HG03159 (cell line): Measurements from ENCODE around the gene ZNF575.
A peak's percentile ranks its signal among the peaks of the same experiment; 100 is the strongest.

Source experiments
- ATAC-seq: cut with Tn5 transposase; IDR thresholded peaks from one replicate; pipeline ENCODE4 v1.9.1; 2021; ENCODE audit warnings: mild to moderate bottlenecking, moderate library complexity; ENCODE audit not compliant: unreplicated experiment

The ZNF575 gene

GRCh38 chr19:43570174-43570791 lies 37.3 kb downstream of the ZNF575 start:
- no peak for ATAC-seq

GRCh38 chr19:43572171-43572588 lies 39.2 kb downstream of the ZNF575 start:
- ATAC-seq: no peak

- ATAC-seq: no peak
Observed at GRCh38 chr19:43574424-43575155, 41.6 kb downstream of the ZNF575 start.

GRCh38 chr19:43575156-43575950 lies 42.4 kb downstream of the ZNF575 start, which contains the start of the genes PINLYP and XRCC1:
Gene PINLYP (plus strand): TSS chr19:43575801. CDS start chr19:43577192, 1,391 bp downstream.
Gene XRCC1 (minus strand): TSS chr19:43575527. CDS start chr19:43575458, 69 bp downstream.
- ATAC-seq: peak; percentile 96

- no peak for ATAC-seq
Observed at GRCh38 chr19:43575955-43576878, 43.2 kb downstream of the ZNF575 start.

- ATAC-seq: no peak
Observed at GRCh38 chr19:43578787-43579186, 45.8 kb downstream of the ZNF575 start.

GRCh38 chr19:43581467-43581866 lies 48.5 kb downstream of the ZNF575 start:
- ATAC-seq: no peak

- no peak for ATAC-seq
Observed at GRCh38 chr19:43582495-43582894, 49.5 kb downstream of the ZNF575 start.

GRCh38 chr19:43584484-43584883 lies 51.5 kb downstream of the ZNF575 start:
- ATAC-seq: no peak
